OCI-LY3 (cell line): Measurements from ENCODE around the gene TRERF1.

Experiments used
- EZH2phosphoT487 ChIP-seq: fragments of 200-600 bp; shearing (Covaris generic); IDR thresholded peaks from 2 replicates; pipeline ENCODE4 v1.6.1; 2018; ENCODE audit warnings: antibody characterized with exemption, mixed run types, low read depth
- TF ChIP-seq, protein P1 (sequence below): fragments of 200-600, 300-600 bp; sonication (generic); IDR thresholded peaks from 2 replicates; pipeline ENCODE4 v1.5.1; 2014; ENCODE audit warnings: antibody characterized with exemption, low read length, low read depth

DNA sequence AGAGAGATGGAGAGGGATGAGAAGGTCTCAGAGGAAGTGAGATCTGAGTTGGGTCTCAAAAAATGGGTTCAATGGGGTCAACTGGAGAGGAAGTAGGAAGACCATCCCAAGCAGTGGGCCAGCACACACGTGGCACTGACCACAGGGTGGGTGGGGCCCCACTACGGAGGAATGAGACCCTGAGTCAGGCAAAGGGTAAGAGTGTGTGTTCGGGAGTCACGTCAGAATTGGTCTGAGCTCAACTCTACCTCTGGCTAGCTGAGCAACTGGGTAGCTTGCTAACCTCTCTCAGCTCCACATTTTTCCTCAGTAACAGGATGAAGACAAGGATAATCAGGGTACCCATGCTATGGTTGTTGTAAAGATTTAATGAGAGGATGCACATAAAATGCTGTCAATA lies 79.0 kb downstream of the TRERF1 start:
- TF ChIP-seq, protein P1, sequence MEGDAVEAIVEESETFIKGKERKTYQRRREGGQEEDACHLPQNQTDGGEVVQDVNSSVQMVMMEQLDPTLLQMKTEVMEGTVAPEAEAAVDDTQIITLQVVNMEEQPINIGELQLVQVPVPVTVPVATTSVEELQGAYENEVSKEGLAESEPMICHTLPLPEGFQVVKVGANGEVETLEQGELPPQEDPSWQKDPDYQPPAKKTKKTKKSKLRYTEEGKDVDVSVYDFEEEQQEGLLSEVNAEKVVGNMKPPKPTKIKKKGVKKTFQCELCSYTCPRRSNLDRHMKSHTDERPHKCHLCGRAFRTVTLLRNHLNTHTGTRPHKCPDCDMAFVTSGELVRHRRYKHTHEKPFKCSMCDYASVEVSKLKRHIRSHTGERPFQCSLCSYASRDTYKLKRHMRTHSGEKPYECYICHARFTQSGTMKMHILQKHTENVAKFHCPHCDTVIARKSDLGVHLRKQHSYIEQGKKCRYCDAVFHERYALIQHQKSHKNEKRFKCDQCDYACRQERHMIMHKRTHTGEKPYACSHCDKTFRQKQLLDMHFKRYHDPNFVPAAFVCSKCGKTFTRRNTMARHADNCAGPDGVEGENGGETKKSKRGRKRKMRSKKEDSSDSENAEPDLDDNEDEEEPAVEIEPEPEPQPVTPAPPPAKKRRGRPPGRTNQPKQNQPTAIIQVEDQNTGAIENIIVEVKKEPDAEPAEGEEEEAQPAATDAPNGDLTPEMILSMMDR: no peak
- no peak for TF ChIP-seq EZH2phosphoT487
